Body of pancreas (tissue), 4 donors: ENCODE results near the gene TBRG1. TPM values are rescaled to one million over a fixed set of nuclear protein-coding genes. Genes with fewer than 3 reads are reported as not detected.

Experiments used
- ATAC-seq: fragments of 150-250 bp; one replicate; pipeline ENCODE4 v1.9.1; 2016
- DNase-seq, 4 donors: peaks; one replicate each; pipeline ENCODE4 v3.0.0-alpha.2; 2019
- H3K27ac ChIP-seq, 4 donors: fragments of 200-600 bp; sonication (generic); 1 replicate in 3 of 4; 2 replicates in 1 of 4; pipeline versions ENCODE4 v1.5.1 to v1.6.1; 2016 to 2019; ENCODE audit warnings: mild to moderate bottlenecking in 1 of 4, mixed read lengths in 1 of 4, moderate library complexity in 1 of 4
- H3K27me3 ChIP-seq, 2 donors: fragments of 200-600 bp; sonication (generic); one replicate each; pipeline ENCODE4 v1.6.0; 2016; ENCODE audit warnings: mild to moderate bottlenecking in 1 of 2
- H3K36me3 ChIP-seq, 2 donors: fragments of 200-600 bp; sonication (generic); replicated peaks in 1 of 2; 2 replicates each; pipeline ENCODE4 v1.5.1; 2016; ENCODE audit warnings: low read depth in 2 of 2; ENCODE audit not compliant: insufficient read depth in 1 of 2
- H3K4me1 ChIP-seq: fragments of 200-600 bp; sonication (generic); one replicate; pipeline ENCODE4 v1.6.0; 2016
- H3K4me3 ChIP-seq, 2 donors: fragments of 200-600 bp; sonication (generic); 1 replicate in 1 of 2; 2 replicates in 1 of 2; pipeline ENCODE4 v1.5.1; 2016 to 2019
- H3K9me3 ChIP-seq, 3 donors: fragments of 200-600 bp; sonication (generic); 1 replicate in 2 of 3; 2 replicates in 1 of 3; pipeline ENCODE4 v1.5.1; 2016
- POLR2A ChIP-seq, 3 donors: fragments of 450-650 bp; IDR thresholded peaks; one replicate each; pipeline ENCODE4 v1.6.1; 2016; ENCODE audit warnings: antibody characterized with exemption in 3 of 3, mild to moderate bottlenecking in 2 of 3
- WGBS, 2 donors: methylation state at CpG; one replicate each; pipeline ENCODE4 v1.1.5; 2017; 5-methylcytosine and 5-hydroxymethylcytosine counted together
- intact Hi-C: fragments of 100-400 bp; cut with DNase I; formaldehyde crosslinking; loops from one replicate; pipeline ENCODE4 v1.15.1; 2023
- total RNA-seq, 2 donors: library from RNA; depleted of rRNA; stranded (reverse); fragments of >200 nt; gene quantifications; one replicate each; pipeline ENCODE4 v1.1.0, GENCODE V29; 2016
- TF ChIP-seq, protein P1 (sequence below), 7 experiments: fragments of 450-650 bp in 4 of 7; fragments of 200-600 bp in 3 of 7; sonication (generic) in 3 of 7; IDR thresholded peaks; one replicate each; pipeline ENCODE4 v1.5.1; 2016 to 2019; ENCODE audit warnings: antibody characterized with exemption in 7 of 7

The TBRG1 gene
- total RNA-seq, 2 donors from 2014 or later: 18.9 to 23.4 TPM

DNA sequence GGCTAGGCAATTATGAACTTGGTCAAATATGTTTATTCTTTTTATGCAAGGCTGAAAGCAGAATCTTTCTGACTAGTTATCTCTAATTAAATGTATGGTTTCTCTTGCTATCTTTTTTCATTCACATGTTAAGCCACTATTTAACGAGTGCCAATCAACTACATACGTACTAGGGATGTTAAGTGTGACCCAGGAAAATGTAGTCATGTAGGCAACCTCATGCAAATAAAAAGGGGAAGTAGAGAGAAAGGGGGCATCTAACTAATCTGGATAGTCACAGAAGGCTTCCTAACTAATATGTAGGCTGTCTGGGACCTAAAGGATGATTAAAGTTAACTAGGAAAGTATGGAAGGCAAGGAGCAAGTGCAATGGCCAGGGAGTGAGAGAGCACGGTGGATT, 23.5 kb downstream of the TBRG1 start:
- intact Hi-C loops: loop anchor here (10.0 kb wide), 1 partner anchor 759 kb away; no protein-coding TSS in a partner anchor
- Histone ChIP-seq H3K4me1 (peaks cover 7% of the 10 kb centered on the region), H3K27me3 (no peaks in the 10 kb centered on the region), H3K36me3 (no peaks in the 10 kb centered on the region), H3K9me3 (no peaks in the 10 kb centered on the region), H3K27ac (no peak overlapping the region), H3K4me3 (no peak overlapping the region)
- TF ChIP-seq, protein P1, sequence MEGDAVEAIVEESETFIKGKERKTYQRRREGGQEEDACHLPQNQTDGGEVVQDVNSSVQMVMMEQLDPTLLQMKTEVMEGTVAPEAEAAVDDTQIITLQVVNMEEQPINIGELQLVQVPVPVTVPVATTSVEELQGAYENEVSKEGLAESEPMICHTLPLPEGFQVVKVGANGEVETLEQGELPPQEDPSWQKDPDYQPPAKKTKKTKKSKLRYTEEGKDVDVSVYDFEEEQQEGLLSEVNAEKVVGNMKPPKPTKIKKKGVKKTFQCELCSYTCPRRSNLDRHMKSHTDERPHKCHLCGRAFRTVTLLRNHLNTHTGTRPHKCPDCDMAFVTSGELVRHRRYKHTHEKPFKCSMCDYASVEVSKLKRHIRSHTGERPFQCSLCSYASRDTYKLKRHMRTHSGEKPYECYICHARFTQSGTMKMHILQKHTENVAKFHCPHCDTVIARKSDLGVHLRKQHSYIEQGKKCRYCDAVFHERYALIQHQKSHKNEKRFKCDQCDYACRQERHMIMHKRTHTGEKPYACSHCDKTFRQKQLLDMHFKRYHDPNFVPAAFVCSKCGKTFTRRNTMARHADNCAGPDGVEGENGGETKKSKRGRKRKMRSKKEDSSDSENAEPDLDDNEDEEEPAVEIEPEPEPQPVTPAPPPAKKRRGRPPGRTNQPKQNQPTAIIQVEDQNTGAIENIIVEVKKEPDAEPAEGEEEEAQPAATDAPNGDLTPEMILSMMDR (IDR thresholded peaks at IDR 0.05): no peak
- no peak for TF ChIP-seq POLR2A (IDR thresholded peaks at IDR 0.05)
- WGBS, 2 donors: 83 to 85% methylated on average over 3 of the region's 3 CpGs
- DNase-seq (no peak), ATAC-seq (no peak)

DNA sequence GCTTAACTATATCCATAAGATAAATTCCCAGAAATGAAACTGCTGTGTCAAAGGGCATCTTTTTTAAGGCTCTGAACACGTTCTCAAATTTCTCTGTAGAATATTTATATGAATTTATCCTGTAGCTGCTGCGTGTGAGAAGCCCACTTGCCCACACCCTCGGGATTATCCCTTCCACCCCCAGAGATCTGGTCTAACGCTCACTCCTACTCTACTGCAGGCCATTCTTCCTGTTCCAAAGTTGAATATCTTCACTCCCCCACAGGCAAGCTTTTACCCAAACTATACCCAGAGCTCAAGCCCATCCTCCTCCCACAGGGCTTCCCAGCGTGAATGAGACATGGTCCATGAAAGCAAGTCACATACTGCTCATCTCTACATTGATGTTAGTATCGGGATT, 25.9 kb downstream of the TBRG1 start:
- no peaks in the 10 kb centered on the region for H3K9me3 ChIP-seq
- H3K4me3 ChIP-seq: no peak overlapping the region
- H3K4me1 ChIP-seq: peaks cover 7% of the 10 kb centered on the region
- no peaks in the 10 kb centered on the region for H3K27me3 ChIP-seq
- DNase-seq (no peak), ATAC-seq (no peak)
- H3K36me3 ChIP-seq: no peaks in the 10 kb centered on the region
- H3K27ac ChIP-seq: no peak overlapping the region
- 72 to 73% methylated on average over 6 of the region's 6 CpGs for WGBS, 2 donors
- no peak for TF ChIP-seq POLR2A (IDR thresholded peaks at IDR 0.05)
- TF ChIP-seq, protein P1 (IDR thresholded peaks at IDR 0.05): no peak
- intact Hi-C loops: loop anchor here (10.0 kb wide), 1 partner anchor 756 kb away; no protein-coding TSS in a partner anchor

DNA sequence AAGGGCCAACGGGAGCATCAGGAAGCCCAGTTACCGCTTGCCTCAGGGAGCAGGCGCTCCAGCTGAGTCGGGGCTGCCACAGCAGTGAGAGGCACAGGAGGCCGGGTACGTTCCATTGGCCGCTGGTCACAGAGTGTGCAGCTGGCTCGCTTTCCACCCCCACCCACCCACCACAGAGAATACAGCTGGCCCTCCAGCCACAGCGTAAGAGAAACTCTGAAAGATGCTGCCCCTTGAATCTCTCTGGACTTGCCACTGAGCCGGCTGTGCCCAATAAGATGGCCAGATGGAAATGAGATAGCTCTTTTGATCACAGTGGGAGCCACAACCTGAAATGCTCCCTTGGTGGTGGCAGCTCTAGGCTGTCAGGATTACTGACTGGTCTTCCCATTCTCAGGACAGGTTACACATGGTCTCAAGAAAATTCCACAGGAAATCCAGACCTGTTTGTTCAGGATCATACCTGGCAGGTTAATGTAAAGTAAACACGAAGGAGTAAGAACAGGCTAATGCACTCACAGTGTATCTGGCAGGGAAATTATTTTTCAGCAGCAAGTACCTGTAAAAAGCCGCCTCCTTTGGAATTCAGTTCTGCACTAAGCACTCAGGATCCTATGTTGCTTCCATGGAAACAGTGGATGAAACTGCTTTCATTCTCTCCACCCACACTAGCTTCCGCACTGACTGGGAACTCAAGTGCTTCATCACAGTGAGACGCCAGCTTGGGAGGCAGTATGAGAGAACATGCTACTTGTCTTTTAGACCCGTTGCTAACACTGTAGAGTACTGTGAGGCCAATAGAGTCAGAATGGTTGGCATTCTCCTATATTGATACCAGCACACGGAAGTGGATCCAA, 34.3 kb downstream of the TBRG1 start:
- Histone ChIP-seq H3K4me1 (no peaks in the 10 kb centered on the region), H3K27me3 (no peaks in the 10 kb centered on the region), H3K4me3 (no peak overlapping the region), H3K27ac (no peak overlapping the region), H3K36me3 (peaks cover 0 to 3% of the 10 kb centered on the region in 2 donors), H3K9me3 (no peaks in the 10 kb centered on the region)
- TF ChIP-seq, protein P1 (IDR thresholded peaks at IDR 0.05): no peak
- TF ChIP-seq POLR2A (IDR thresholded peaks at IDR 0.05): no peak
- intact Hi-C loops: no loop called here
- 67 to 83% methylated on average over 14 of the region's 16 CpGs for WGBS, 2 donors
- no peak for DNase-seq
- ATAC-seq: no peak

DNA sequence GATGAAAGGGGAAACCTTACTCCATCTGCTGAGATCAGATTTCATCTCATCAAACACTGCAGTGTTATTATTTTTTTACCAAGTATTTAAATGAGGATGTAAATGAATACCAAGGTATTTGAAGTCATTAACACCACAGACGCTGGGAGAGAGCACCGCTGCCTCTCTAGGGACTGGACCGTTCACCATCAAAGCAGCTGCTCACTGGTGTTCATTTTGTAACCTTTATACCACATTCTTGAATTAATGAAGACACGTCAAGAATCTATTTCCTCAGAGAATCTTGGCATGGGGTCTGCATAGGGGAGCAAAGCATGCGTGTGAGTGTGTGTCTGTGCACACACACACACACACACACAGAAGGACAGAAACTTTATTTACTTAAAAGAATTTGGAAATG, 35.2 kb downstream of the TBRG1 start:
- WGBS, 2 donors: 89% methylated on average over 5 of the region's 5 CpGs
- H3K27ac ChIP-seq: no peak overlapping the region
- intact Hi-C loops: no loop called here
- no peak for TF ChIP-seq POLR2A (IDR thresholded peaks at IDR 0.05)
- TF ChIP-seq, protein P1 (IDR thresholded peaks at IDR 0.05): no peak
- H3K36me3 ChIP-seq: peaks cover 0 to 3% of the 10 kb centered on the region in 2 donors
- H3K9me3 ChIP-seq: no peaks in the 10 kb centered on the region
- no peaks in the 10 kb centered on the region for H3K4me1 ChIP-seq
- ATAC-seq: no peak
- H3K4me3 ChIP-seq: no peak overlapping the region
- no peak for DNase-seq
- H3K27me3 ChIP-seq: no peaks in the 10 kb centered on the region
